A673 (cell line): ENCODE measurements around the gene CNTNAP4. TPM values are rescaled to one million over a fixed set of nuclear protein-coding genes. Genes with fewer than 3 reads are reported as not detected.

Source experiments
- BruUV-seq: library from RNA; stranded (reverse); fragments of 400-500 nt; replicated peaks from 2 replicates; lab custom pipeline; 2021; lab: Mats Ljungman, UMichigan
- CTCF ChIA-PET: fragments of 300-600 bp; sonication (Branson Sonifier 250); formaldehyde crosslinking; loops from one replicate; lab custom pipeline; 2022; ENCODE audit warnings: antibody characterized with exemption; lab: Charles Lee
- POLR2A ChIA-PET: fragments of 300-600 bp; sonication (Branson Sonifier 250); formaldehyde crosslinking; loops from one replicate; lab custom pipeline; 2022; ENCODE audit warnings: antibody characterized with exemption; ENCODE audit not compliant: low non-redundant PET; lab: Charles Lee
- DNase-seq: peaks from one replicate; pipeline ENCODE4 v3.0.0-alpha.2; 2015; ENCODE audit warnings: low spot score
- H3K27ac ChIP-seq: fragments of 200-600 bp; sonication (generic); 2 replicates; pipeline ENCODE4 v1.5.1; 2016; ENCODE audit warnings: mixed run types, low read depth, mild to moderate bottlenecking, mixed read lengths, antibody characterized with exemption, low read length; ENCODE audit not compliant: poor library complexity, severe bottlenecking
- H3K27me3 ChIP-seq: fragments of 200-600 bp; sonication (generic); replicated peaks from 2 replicates; pipeline ENCODE4 v1.6.1; 2017; ENCODE audit warnings: mixed run types, low read depth, mild to moderate bottlenecking, mixed read lengths, antibody characterized with exemption, low read length; ENCODE audit not compliant: insufficient read depth, poor library complexity
- H3K36me3 ChIP-seq: fragments of 200-600 bp; sonication (generic); 2 replicates; pipeline ENCODE4 v1.6.1; 2016; ENCODE audit warnings: mixed run types, mild to moderate bottlenecking, mixed read lengths, antibody characterized with exemption, low read length; ENCODE audit not compliant: insufficient read depth, poor library complexity, severe bottlenecking
- H3K4me1 ChIP-seq: fragments of 200-600 bp; sonication (generic); 2 replicates; pipeline ENCODE4 v1.6.1; 2017; ENCODE audit warnings: mixed run types, mild to moderate bottlenecking, mixed read lengths, antibody characterized with exemption, low read length; ENCODE audit not compliant: insufficient read depth, poor library complexity, severe bottlenecking
- H3K4me3 ChIP-seq: fragments of 200-600 bp; sonication (generic); 2 replicates; pipeline ENCODE4 v1.5.1; 2016; ENCODE audit warnings: low read depth, mixed run types, mild to moderate bottlenecking, mixed read lengths, low read length; ENCODE audit not compliant: poor library complexity, severe bottlenecking
- H3K9me3 ChIP-seq: fragments of 200-600 bp; sonication (generic); 2 replicates; pipeline ENCODE4 v1.6.1; 2016; ENCODE audit warnings: mixed run types, low read depth, mild to moderate bottlenecking, mixed read lengths, antibody characterized with exemption, low read length; ENCODE audit not compliant: poor library complexity, severe bottlenecking
- EZH2 ChIP-seq: fragments of 200-600 bp; sonication (generic); IDR thresholded peaks from 2 replicates; pipeline ENCODE4 v1.6.1; 2017; ENCODE audit warnings: borderline replicate concordance, low read depth, mild to moderate bottlenecking, mixed read lengths, antibody characterized with exemption, low read length; ENCODE audit not compliant: poor library complexity, severe bottlenecking
- intact Hi-C: fragments of 100-400 bp; cut with micrococcal nuclease; formaldehyde crosslinking; loops from one replicate; pipeline ENCODE4 v1.10.0; 2022; ENCODE audit not compliant: unreplicated experiment
- total RNA-seq: library from RNA; stranded (reverse); gene quantifications from 2 replicates; pipeline ENCODE4 v1.2.3, GENCODE V29; 2021
- TF ChIP-seq, protein P1 (sequence below): fragments of 300-800, 200-600 bp; sonication (generic); conservative IDR thresholded peaks from 2 replicates; pipeline ENCODE4 v1.5.1; 2017; ENCODE audit warnings: low read depth, mild to moderate bottlenecking, antibody characterized with exemption, low read length, moderate library complexity, mixed read lengths

The CNTNAP4 gene
- total RNA-seq, 1 experiment from 2014 or later = not detected

DNA sequence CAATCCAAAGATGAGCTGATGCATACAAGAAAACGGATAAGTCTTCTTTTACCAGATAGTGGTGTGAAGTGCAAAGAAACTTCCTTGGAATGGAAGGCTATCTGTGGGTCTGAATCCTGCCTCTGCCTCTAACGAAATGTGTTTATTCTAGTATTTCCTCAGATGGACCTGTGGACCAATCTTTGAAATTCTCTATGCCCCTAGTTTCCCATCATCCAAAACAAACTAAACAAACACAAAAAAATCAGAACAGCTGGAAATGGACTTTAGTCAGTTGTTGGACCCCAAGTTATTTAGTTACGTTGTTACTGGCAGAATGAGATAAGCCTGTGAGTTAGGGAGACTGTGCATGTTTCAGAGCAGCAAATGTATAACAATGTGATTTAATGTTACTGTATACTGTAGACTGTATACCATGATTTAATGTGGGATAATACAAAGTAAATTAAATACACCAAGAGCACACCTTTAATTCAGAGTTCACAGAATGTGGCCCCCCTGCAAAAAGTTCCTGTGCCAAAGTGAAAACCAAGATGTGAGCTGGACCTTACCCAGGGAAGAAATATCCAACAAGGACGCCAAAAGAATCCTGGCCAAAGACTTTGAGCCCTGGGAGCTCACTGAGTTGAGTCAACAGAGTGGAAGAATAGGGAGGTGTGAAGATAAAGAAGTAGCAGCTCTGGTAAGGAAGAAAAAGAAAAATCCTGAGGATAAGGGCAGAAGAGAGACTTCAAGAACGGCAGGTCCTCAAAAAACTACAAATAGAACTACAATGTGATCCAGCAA, 255.2 kb downstream of the CNTNAP4 start:
- intact Hi-C loops = no loop called here
- Histone ChIP-seq H3K9me3 (no peaks in the 10 kb centered on the region), H3K36me3 (no peaks in the 10 kb centered on the region), H3K4me1 (no peaks in the 10 kb centered on the region), H3K4me3 (no peak overlapping the region), H3K27me3 (peaks cover 12% of the 10 kb centered on the region), H3K27ac (no peak overlapping the region)
- DNase-seq = no peak
- no peak for TF ChIP-seq EZH2
- TF ChIP-seq, protein P1, sequence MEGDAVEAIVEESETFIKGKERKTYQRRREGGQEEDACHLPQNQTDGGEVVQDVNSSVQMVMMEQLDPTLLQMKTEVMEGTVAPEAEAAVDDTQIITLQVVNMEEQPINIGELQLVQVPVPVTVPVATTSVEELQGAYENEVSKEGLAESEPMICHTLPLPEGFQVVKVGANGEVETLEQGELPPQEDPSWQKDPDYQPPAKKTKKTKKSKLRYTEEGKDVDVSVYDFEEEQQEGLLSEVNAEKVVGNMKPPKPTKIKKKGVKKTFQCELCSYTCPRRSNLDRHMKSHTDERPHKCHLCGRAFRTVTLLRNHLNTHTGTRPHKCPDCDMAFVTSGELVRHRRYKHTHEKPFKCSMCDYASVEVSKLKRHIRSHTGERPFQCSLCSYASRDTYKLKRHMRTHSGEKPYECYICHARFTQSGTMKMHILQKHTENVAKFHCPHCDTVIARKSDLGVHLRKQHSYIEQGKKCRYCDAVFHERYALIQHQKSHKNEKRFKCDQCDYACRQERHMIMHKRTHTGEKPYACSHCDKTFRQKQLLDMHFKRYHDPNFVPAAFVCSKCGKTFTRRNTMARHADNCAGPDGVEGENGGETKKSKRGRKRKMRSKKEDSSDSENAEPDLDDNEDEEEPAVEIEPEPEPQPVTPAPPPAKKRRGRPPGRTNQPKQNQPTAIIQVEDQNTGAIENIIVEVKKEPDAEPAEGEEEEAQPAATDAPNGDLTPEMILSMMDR = no peak
- BruUV-seq = no TSS peak
- POLR2A ChIA-PET = no interaction called here
- CTCF ChIA-PET = no interaction called here

DNA sequence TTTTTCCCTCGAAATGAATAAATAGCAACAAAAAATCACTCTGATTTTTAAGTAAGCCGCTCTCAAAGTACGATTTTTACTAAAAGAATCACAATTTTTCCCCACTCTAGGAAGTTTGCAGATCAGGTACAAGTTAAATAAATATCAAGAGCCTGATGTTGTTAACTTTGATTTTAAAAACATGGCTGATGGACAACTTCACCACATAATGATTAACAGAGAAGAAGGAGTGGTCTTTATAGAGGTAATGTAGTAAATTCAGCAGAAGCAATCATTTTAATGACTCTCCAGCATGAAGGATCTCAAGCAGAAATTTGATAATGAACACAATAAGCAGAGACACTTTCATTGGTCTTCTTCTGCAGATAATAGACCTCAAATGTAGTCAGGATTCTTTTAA, 262.4 kb downstream of the CNTNAP4 start:
- BruUV-seq = no TSS peak
- Histone ChIP-seq H3K4me3 (no peak overlapping the region), H3K4me1 (no peaks in the 10 kb centered on the region), H3K9me3 (no peaks in the 10 kb centered on the region), H3K36me3 (no peaks in the 10 kb centered on the region), H3K27ac (no peak overlapping the region), H3K27me3 (peaks cover 18% of the 10 kb centered on the region)
- ChIA-PET CTCF (no interaction called here), POLR2A (no interaction called here)
- TF ChIP-seq, protein P1 = no peak
- no peak for TF ChIP-seq EZH2
- DNase-seq = no peak
- intact Hi-C loops = no loop called here

DNA sequence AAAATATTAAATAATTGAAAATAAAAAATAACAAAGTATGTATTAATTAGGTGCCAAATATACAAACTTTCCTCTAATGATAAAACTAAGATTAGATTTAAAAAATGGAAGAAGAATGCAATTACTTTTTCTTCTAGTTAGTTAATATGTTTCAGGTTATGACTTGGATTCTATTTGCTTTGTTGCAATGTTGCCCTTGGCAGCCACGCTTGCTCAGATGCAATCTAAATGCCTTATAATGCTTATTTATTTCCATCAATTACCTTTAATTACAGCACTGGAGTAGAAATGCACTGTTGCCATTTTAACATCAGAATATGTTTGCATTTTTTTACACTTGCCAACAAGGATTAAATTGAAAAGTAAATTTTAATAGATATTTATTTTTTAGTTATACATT, 263.9 kb downstream of the CNTNAP4 start:
- DNase-seq = no peak
- Histone ChIP-seq H3K4me3 (no peak overlapping the region), H3K36me3 (no peaks in the 10 kb centered on the region), H3K27ac (no peak overlapping the region), H3K9me3 (no peaks in the 10 kb centered on the region), H3K4me1 (no peaks in the 10 kb centered on the region), H3K27me3 (peaks cover 12% of the 10 kb centered on the region)
- BruUV-seq = no TSS peak
- intact Hi-C loops = no loop called here
- POLR2A ChIA-PET = no interaction called here
- no peak for TF ChIP-seq EZH2
- TF ChIP-seq, protein P1 = no peak
- CTCF ChIA-PET = no interaction called here
